Ectodermal cell (in vitro differentiated cells): ENCODE data around the gene ADH1B.

Source experiments
- H3K27ac ChIP-seq: 2 replicates; pipeline ENCODE4 v1.7.0; 2013; ENCODE audit warnings: mild to moderate bottlenecking, low read depth, low read length; ENCODE audit not compliant: insufficient read depth, poor library complexity, severe bottlenecking
- H3K27me3 ChIP-seq: 2 replicates; pipeline ENCODE4 v1.7.0; 2013; ENCODE audit warnings: mild to moderate bottlenecking, low read length; ENCODE audit not compliant: insufficient read depth, control insufficient read depth, poor library complexity, severe bottlenecking
- H3K36me3 ChIP-seq: one replicate; pipeline ENCODE4 v1.7.0; 2013; ENCODE audit warnings: low read length; ENCODE audit not compliant: control insufficient read depth, insufficient read depth
- H3K4me1 ChIP-seq: one replicate; pipeline ENCODE4 v1.7.0; 2013; ENCODE audit warnings: low read length; ENCODE audit not compliant: control insufficient read depth, insufficient read depth
- H3K4me3 ChIP-seq: 2 replicates; pipeline ENCODE4 v1.7.0; 2013; ENCODE audit warnings: low read depth, low read length, control low read depth; ENCODE audit not compliant: insufficient read depth
- H3K9me3 ChIP-seq: 2 replicates; pipeline ENCODE4 v1.7.0; 2013; ENCODE audit warnings: mild to moderate bottlenecking, low read length, moderate library complexity; ENCODE audit not compliant: control insufficient read depth
- WGBS, 2 experiments: methylation state at CpG; one replicate each; pipeline ENCODE4 v1.1.7; 2013; ENCODE audit warnings: missing lambda C conversion rate in 2 of 2; 5-methylcytosine and 5-hydroxymethylcytosine counted together

ADH1B gene

GRCh38 chr4:99300934-99301333 is 20.3 kb downstream of the ADH1B start:
- Histone ChIP-seq H3K4me1 (no peaks in the 10 kb centered on the region), H3K27me3 (no peaks in the 10 kb centered on the region), H3K36me3 (no peaks in the 10 kb centered on the region), H3K9me3 (no peaks in the 10 kb centered on the region), H3K4me3 (no peak overlapping the region), H3K27ac (no peak overlapping the region)
- WGBS, 2 experiments, result 94 to 99% methylated on average over 3 of the region's 4 CpGs

- no peaks in the 10 kb centered on the region for H3K27me3 ChIP-seq
- no peaks in the 10 kb centered on the region for H3K36me3 ChIP-seq
- no peak overlapping the region for H3K4me3 ChIP-seq
- 89% methylated on average over 5 of the region's 5 CpGs for WGBS, 2 experiments
- no peaks in the 10 kb centered on the region for H3K9me3 ChIP-seq
- H3K27ac ChIP-seq, result no peak overlapping the region
- H3K4me1 ChIP-seq, result no peaks in the 10 kb centered on the region
These were observed 27.8 kb downstream of the ADH1B start for GRCh38 chr4:99293357-99293756.

GRCh38 chr4:99290848-99291786 is 30.1 kb downstream of the ADH1B start, which contains the start of gene ADH1A:
Gene ADH1A (minus strand): TSS chr4:99290985. CDS start chr4:99290914, 71 bp downstream.
- Histone ChIP-seq H3K4me3 (no peak within 1 kb of the TSS), H3K4me1 (no peaks in the 10 kb centered on the region), H3K27ac (no peak within 1 kb of the TSS), H3K36me3 (no peaks in the 10 kb centered on the region), H3K27me3 (no peaks in the 10 kb centered on the region), H3K9me3 (no peaks in the 10 kb centered on the region)
- WGBS, 2 experiments, result 72 to 76% methylated on average over 3 of the region's 3 CpGs

- no peaks in the 10 kb centered on the region for H3K9me3 ChIP-seq
- H3K27ac ChIP-seq, result no peak overlapping the region
- no peak overlapping the region for H3K4me3 ChIP-seq
- H3K36me3 ChIP-seq, result no peaks in the 10 kb centered on the region
- no peaks in the 10 kb centered on the region for H3K4me1 ChIP-seq
- no peaks in the 10 kb centered on the region for H3K27me3 ChIP-seq
These were observed 35.8 kb downstream of the ADH1B start for GRCh38 chr4:99285387-99285786.

GRCh38 chr4:99282731-99283130 is 38.5 kb downstream of the ADH1B start:
- Histone ChIP-seq H3K27me3 (no peaks in the 10 kb centered on the region), H3K36me3 (no peaks in the 10 kb centered on the region), H3K4me1 (no peaks in the 10 kb centered on the region), H3K4me3 (no peak overlapping the region), H3K27ac (no peak overlapping the region), H3K9me3 (no peaks in the 10 kb centered on the region)
- 85 to 86% methylated on average over 2 of the region's 2 CpGs for WGBS, 2 experiments

GRCh38 chr4:99281261-99281660 is 39.9 kb downstream of the ADH1B start:
- no peaks in the 10 kb centered on the region for H3K27me3 ChIP-seq
- no peak overlapping the region for H3K27ac ChIP-seq
- no peaks in the 10 kb centered on the region for H3K36me3 ChIP-seq
- no peaks in the 10 kb centered on the region for H3K4me1 ChIP-seq
- no peaks in the 10 kb centered on the region for H3K9me3 ChIP-seq
- 96 to 97% methylated on average over 5 of the region's 5 CpGs for WGBS, 2 experiments
- no peak overlapping the region for H3K4me3 ChIP-seq

GRCh38 chr4:99276417-99276816 is 44.8 kb downstream of the ADH1B start:
- H3K4me3 ChIP-seq, result no peak overlapping the region
- H3K36me3 ChIP-seq, result no peaks in the 10 kb centered on the region
- H3K4me1 ChIP-seq, result no peaks in the 10 kb centered on the region
- WGBS, 2 experiments, result 91 to 96% methylated on average over 2 of the region's 2 CpGs
- no peaks in the 10 kb centered on the region for H3K9me3 ChIP-seq
- H3K27me3 ChIP-seq, result no peaks in the 10 kb centered on the region
- H3K27ac ChIP-seq, result no peak overlapping the region

- Histone ChIP-seq H3K4me3 (no peak overlapping the region), H3K27ac (no peak overlapping the region), H3K4me1 (no peaks in the 10 kb centered on the region), H3K27me3 (no peaks in the 10 kb centered on the region), H3K9me3 (no peaks in the 10 kb centered on the region), H3K36me3 (no peaks in the 10 kb centered on the region)
- 80 to 92% methylated on average over 2 to 3 of the region's 3 CpGs for WGBS, 2 experiments
These were observed 45.3 kb downstream of the ADH1B start for GRCh38 chr4:99275885-99276284.

GRCh38 chr4:99275050-99275449 is 46.2 kb downstream of the ADH1B start:
- 91 to 95% methylated on average over 4 of the region's 5 CpGs for whole genome bisulfite sequencing, 2 experiments
- Histone ChIP-seq H3K9me3 (no peaks in the 10 kb centered on the region), H3K4me3 (no peak overlapping the region), H3K27me3 (no peaks in the 10 kb centered on the region), H3K4me1 (no peaks in the 10 kb centered on the region), H3K36me3 (no peaks in the 10 kb centered on the region), H3K27ac (no peak overlapping the region)

- H3K4me1 ChIP-seq, result no peaks in the 10 kb centered on the region
- no peak overlapping the region for H3K4me3 ChIP-seq
- H3K27ac ChIP-seq, result no peak overlapping the region
- H3K36me3 ChIP-seq, result no peaks in the 10 kb centered on the region
- no peaks in the 10 kb centered on the region for H3K27me3 ChIP-seq
- H3K9me3 ChIP-seq, result no peaks in the 10 kb centered on the region
- WGBS, 2 experiments, result 94 to 100% methylated on average over 1 of the region's 2 CpGs
These were observed 47.5 kb downstream of the ADH1B start for GRCh38 chr4:99273704-99274103.
